ENCODE measurements around the gene CHRNB2.

CHRNB2 gene

GRCh38 chr1:154609398-154610380 is 42.1 kb downstream of the CHRNB2 start:
- Histone ChIP-seq H3K9me3 (ENCODE audit: control insufficient read depth, low read length) (no peaks in the 10 kb centered on the region), H3K4me1 (no peaks in the 10 kb centered on the region), H3K79me2 (peaks cover 23% of the 10 kb centered on the region), H3K4me2 (ENCODE audit: low read length) (no peak overlapping the region), H2AFZ (no peak overlapping the region), H3K4me3 (ENCODE audit: low read depth, low read length) (no peak overlapping the region), H3K36me3 (ENCODE audit: control insufficient read depth, insufficient read depth, low read length) (no peaks in the 10 kb centered on the region), H3K9ac (no peak overlapping the region), H3K27ac (no peak overlapping the region), H3K27me3 (ENCODE audit: control insufficient read depth, insufficient read depth, low read length) (no peaks in the 10 kb centered on the region)
- TF ChIP-seq CTCF (IDR thresholded peaks at IDR 0.05) = no peak

- peaks cover 33% of the 10 kb centered on the region for H3K79me2 ChIP-seq
- no peaks in the 10 kb centered on the region for H3K9me3 ChIP-seq (ENCODE audit: control insufficient read depth, low read length)
- H2AFZ ChIP-seq = no peak overlapping the region
- H3K27me3 ChIP-seq (ENCODE audit: control insufficient read depth, insufficient read depth, low read length) = no peaks in the 10 kb centered on the region
- H3K4me1 ChIP-seq = no peaks in the 10 kb centered on the region
- no peak for TF ChIP-seq CTCF (IDR thresholded peaks at IDR 0.05)
- H3K4me2 ChIP-seq (ENCODE audit: low read length) = no peak overlapping the region
- no peaks in the 10 kb centered on the region for H3K36me3 ChIP-seq (ENCODE audit: control insufficient read depth, insufficient read depth, low read length)
- H3K4me3 ChIP-seq (ENCODE audit: low read depth, low read length) = no peak overlapping the region
- no peak overlapping the region for H3K27ac ChIP-seq
- H3K9ac ChIP-seq = no peak overlapping the region
These were observed 43.7 kb downstream of the CHRNB2 start for GRCh38 chr1:154611150-154611862.

GRCh38 chr1:154614247-154614646 is 46.7 kb downstream of the CHRNB2 start:
- Histone ChIP-seq H3K4me1 (no peaks in the 10 kb centered on the region), H3K4me3 (ENCODE audit: low read depth, low read length) (no peak overlapping the region), H3K36me3 (ENCODE audit: control insufficient read depth, insufficient read depth, low read length) (no peaks in the 10 kb centered on the region), H3K9ac (no peak overlapping the region), H3K4me2 (ENCODE audit: low read length) (no peak overlapping the region), H3K9me3 (ENCODE audit: control insufficient read depth, low read length) (no peaks in the 10 kb centered on the region), H3K79me2 (peaks cover 37% of the 10 kb centered on the region), H3K27me3 (ENCODE audit: control insufficient read depth, insufficient read depth, low read length) (no peaks in the 10 kb centered on the region), H2AFZ (no peak overlapping the region), H3K27ac (no peak overlapping the region)
- TF ChIP-seq CTCF (IDR thresholded peaks at IDR 0.05) = no peak

- Histone ChIP-seq H3K4me1 (no peaks in the 10 kb centered on the region), H3K27ac (no peak overlapping the region)
These were observed 47.3 kb downstream of the CHRNB2 start for GRCh38 chr1:154614901-154615300.

More at GRCh38 chr1:154614901-154615300, 47.3 kb downstream of the CHRNB2 start:
- no peak for TF ChIP-seq CTCF (IDR thresholded peaks at IDR 0.05)
- H3K36me3 ChIP-seq (ENCODE audit: control insufficient read depth, insufficient read depth, low read length) = no peaks in the 10 kb centered on the region
- H3K9ac ChIP-seq = no peak overlapping the region
- peaks cover 36% of the 10 kb centered on the region for H3K79me2 ChIP-seq
- H2AFZ ChIP-seq = no peak overlapping the region
- no peaks in the 10 kb centered on the region for H3K27me3 ChIP-seq (ENCODE audit: control insufficient read depth, insufficient read depth, low read length)
- no peak overlapping the region for H3K4me2 ChIP-seq (ENCODE audit: low read length)
- H3K4me3 ChIP-seq (ENCODE audit: low read depth, low read length) = no peak overlapping the region
- H3K9me3 ChIP-seq (ENCODE audit: control insufficient read depth, low read length) = no peaks in the 10 kb centered on the region

Data from parathyroid adenoma (tissue), 2 donors.